Measurements from ENCODE around the gene CTSZ.
"Not testable (repeated sequence)": the region's sequence is repeated elsewhere in the genome, so short reads cannot be mapped to it uniquely, and the experiment has no call there.

Gene CTSZ

GRCh38 chr20:59013031-59013951, 6.2 kb upstream of the CTSZ start:
- no peak for DNase-seq (ENCODE audit: low spot score)

- DNase-seq (ENCODE audit: low spot score): not testable (repeated sequence)
Observed at GRCh38 chr20:59011874-59012157, 4.8 kb upstream of the CTSZ start.

- peak; percentile 18 for DNase-seq (ENCODE audit: low spot score)
Observed at GRCh38 chr20:59010995-59011873, 4.2 kb upstream of the CTSZ start.

GRCh38 chr20:59010321-59010994, 3.4 kb upstream of the CTSZ start:
- no peak for DNase-seq (ENCODE audit: low spot score)

GRCh38 chr20:59008715-59009336, 1.8 kb upstream of the CTSZ start:
- DNase-seq (ENCODE audit: low spot score): no peak

GRCh38 chr20:59007665-59008511, 834 bp upstream of the CTSZ start:
- DNase-seq (ENCODE audit: low spot score): no peak

- DNase-seq (ENCODE audit: low spot score): no peak
Observed at GRCh38 chr20:59006167-59006863, 739 bp downstream of the CTSZ start.

- no peak for DNase-seq (ENCODE audit: low spot score)
Observed at GRCh38 chr20:59005523-59006166, 1.4 kb downstream of the CTSZ start.

GRCh38 chr20:59004763-59005522, 2.1 kb downstream of the CTSZ start:
- DNase-seq (ENCODE audit: low spot score): no peak

- no peak for DNase-seq (ENCODE audit: low spot score)
Observed at GRCh38 chr20:59004493-59004762, 2.6 kb downstream of the CTSZ start.

GRCh38 chr20:59003836-59004492, 3.1 kb downstream of the CTSZ start:
- no peak for DNase-seq (ENCODE audit: low spot score)

GRCh38 chr20:59002874-59003399, 4.1 kb downstream of the CTSZ start:
- DNase-seq (ENCODE audit: low spot score): no peak

GRCh38 chr20:59002388-59002787, 4.7 kb downstream of the CTSZ start:
- no peak for DNase-seq (ENCODE audit: low spot score)

- no peak for DNase-seq (ENCODE audit: low spot score)
Observed at GRCh38 chr20:59001449-59002171, 5.4 kb downstream of the CTSZ start.

GRCh38 chr20:59001068-59001448, 6.0 kb downstream of the CTSZ start:
- DNase-seq (ENCODE audit: low spot score): no peak

GRCh38 chr20:59000326-59000725, 6.7 kb downstream of the CTSZ start:
- DNase-seq (ENCODE audit: low spot score): no peak

- DNase-seq (ENCODE audit: low spot score): no peak
Observed at GRCh38 chr20:58998656-58999055, 8.4 kb downstream of the CTSZ start.

- no peak for DNase-seq (ENCODE audit: low spot score)
Observed at GRCh38 chr20:58997141-58997770, 9.8 kb downstream of the CTSZ start.
